ENCODE data around the gene ARHGAP6.

DNA sequence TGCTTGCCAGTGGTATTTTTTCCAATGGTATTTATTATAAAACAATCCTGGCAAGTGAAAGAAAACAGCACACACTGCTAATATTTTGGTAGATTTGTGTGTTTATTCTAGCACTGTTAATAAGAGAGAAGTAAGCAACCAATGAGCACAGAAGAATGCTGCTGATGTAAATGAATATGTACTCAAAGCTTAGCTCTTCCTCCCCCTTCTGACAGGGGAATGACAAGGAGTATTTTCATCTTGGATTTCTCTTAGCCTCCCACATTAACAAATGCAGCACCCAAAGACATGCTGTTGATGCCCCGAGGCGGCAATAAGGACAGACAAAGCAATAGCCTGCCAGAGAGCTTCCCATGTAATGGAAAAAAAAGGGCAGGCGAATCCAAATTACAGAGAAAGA lies 18.6 kb downstream of the ARHGAP6 start:
- no peak for TF ChIP-seq YY1 (IDR thresholded peaks at IDR 0.05; ENCODE audit: insufficient read depth, insufficient read length)
- TF ChIP-seq SUZ12 (IDR thresholded peaks at IDR 0.05; ENCODE audit: extremely low read depth, insufficient read depth, insufficient read length) = no peak
- no peak for TF ChIP-seq ZNF274 (IDR thresholded peaks at IDR 0.05; ENCODE audit: low read depth, low read length)
